Ishikawa (cell line): ENCODE measurements around the gene CBLB.
A peak's percentile ranks its signal among the peaks of the same experiment; 100 is the strongest.

Experiments used
- CEBPB ChIP-seq: IDR thresholded peaks from 2 replicates; pipeline ENCODE4 v1.6.1; 2012
- CREB1 ChIP-seq: IDR thresholded peaks from 2 replicates; pipeline ENCODE4 v1.6.1; 2012; ENCODE audit warnings: low read depth
- EGR1 ChIP-seq: IDR thresholded peaks from 2 replicates; pipeline ENCODE4 v1.6.1; 2012
- EP300 ChIP-seq: IDR thresholded peaks from 2 replicates; pipeline ENCODE4 v1.6.1; 2012; ENCODE audit warnings: borderline replicate concordance
- FOXM1 ChIP-seq: IDR thresholded peaks from 2 replicates; pipeline ENCODE4 v1.6.1; 2012; ENCODE audit warnings: low read depth, borderline replicate concordance
- MAX ChIP-seq: IDR thresholded peaks from 2 replicates; pipeline ENCODE4 v1.6.1; 2012
- NFIC ChIP-seq: IDR thresholded peaks from 2 replicates; pipeline ENCODE4 v1.6.1; 2012
- RAD21 ChIP-seq: IDR thresholded peaks from 2 replicates; pipeline ENCODE4 v1.6.1; 2012; ENCODE audit warnings: low read depth
- REST ChIP-seq: IDR thresholded peaks from 2 replicates; pipeline ENCODE4 v1.6.1; 2012; ENCODE audit warnings: low read depth, mild to moderate bottlenecking
- TAF1 ChIP-seq: IDR thresholded peaks from 2 replicates; pipeline ENCODE4 v1.6.1; 2012; ENCODE audit warnings: low read depth, mild to moderate bottlenecking
- TCF12 ChIP-seq: IDR thresholded peaks from 2 replicates; pipeline ENCODE4 v1.6.1; 2012; ENCODE audit warnings: low read depth
- TEAD4 ChIP-seq: IDR thresholded peaks from 2 replicates; pipeline ENCODE4 v1.6.1; 2012
- USF1 ChIP-seq: IDR thresholded peaks from 2 replicates; pipeline ENCODE4 v1.6.1; 2012
- YY1 ChIP-seq: IDR thresholded peaks from 2 replicates; pipeline ENCODE4 v1.6.1; 2012; ENCODE audit warnings: low read depth
- ZBTB7A ChIP-seq: IDR thresholded peaks from 2 replicates; pipeline ENCODE4 v1.6.1; 2012; ENCODE audit warnings: low read depth

The CBLB gene

GRCh38 chr3:105807701-105808100 is 61.1 kb downstream of the CBLB start:
- TF ChIP-seq TAF1 (no peak), EGR1 (no peak), EP300 (no peak), ZBTB7A (no peak), MAX (no peak), USF1 (no peak), FOXM1 (no peak), NFIC (no peak), REST (no peak), TEAD4 (no peak), YY1 (no peak), RAD21 (no peak), CREB1 (no peak), CEBPB (no peak), TCF12 (no peak)

GRCh38 chr3:105807146-105807545 is 61.7 kb downstream of the CBLB start:
- TF ChIP-seq RAD21 = no peak
- TF ChIP-seq NFIC = no peak
- no peak for TF ChIP-seq TCF12
- no peak for TF ChIP-seq MAX
- no peak for TF ChIP-seq CREB1
- TF ChIP-seq TEAD4 = no peak
- TF ChIP-seq ZBTB7A = no peak
- TF ChIP-seq YY1 = no peak
- TF ChIP-seq USF1 = no peak
- no peak for TF ChIP-seq EGR1
- TF ChIP-seq REST = no peak
- no peak for TF ChIP-seq CEBPB
- TF ChIP-seq EP300 = no peak
- no peak for TF ChIP-seq TAF1
- TF ChIP-seq FOXM1 = no peak

GRCh38 chr3:105806359-105806758 is 62.5 kb downstream of the CBLB start:
- TF ChIP-seq TAF1 (no peak), NFIC (peak; percentile 32; the same call in 1 of the 2 replicates)

- TF ChIP-seq CEBPB (no peak), CREB1 (no peak), TAF1 (no peak), ZBTB7A (no peak), EP300 (no peak), NFIC (no peak), TCF12 (no peak), RAD21 (no peak), MAX (no peak), TEAD4 (no peak), FOXM1 (no peak), YY1 (no peak), USF1 (no peak), EGR1 (no peak)
These were observed 63.4 kb downstream of the CBLB start for GRCh38 chr3:105805404-105805803.

GRCh38 chr3:105802118-105802706 is 66.6 kb downstream of the CBLB start:
- TF ChIP-seq FOXM1 = no peak
- TF ChIP-seq RAD21 = no peak
- no peak for TF ChIP-seq REST
- TF ChIP-seq EP300 = no peak
- no peak for TF ChIP-seq CEBPB
- TF ChIP-seq CREB1 = no peak
- TF ChIP-seq ZBTB7A = no peak
- no peak for TF ChIP-seq TAF1
- TF ChIP-seq MAX = no peak
- TF ChIP-seq EGR1 = no peak
- no peak for TF ChIP-seq USF1
- no peak for TF ChIP-seq NFIC
- no peak for TF ChIP-seq YY1
- TF ChIP-seq TEAD4 = no peak
- no peak for TF ChIP-seq TCF12
